Skeletal muscle satellite cell (primary cell): Measurements from ENCODE around the gene SCGB1D4.

ENCODE experiments used
- H3K27me3 ChIP-seq: 2 replicates; pipeline ENCODE4 v1.7.0; 2013; ENCODE audit warnings: low read length; ENCODE audit not compliant: control insufficient read depth, insufficient read depth
- H3K36me3 ChIP-seq: 2 replicates; pipeline ENCODE4 v1.7.0; 2013; ENCODE audit warnings: mild to moderate bottlenecking, control low read depth, low read length; ENCODE audit not compliant: insufficient read depth
- H3K4me1 ChIP-seq: 2 replicates; pipeline ENCODE4 v1.7.0; 2013; ENCODE audit warnings: low read length; ENCODE audit not compliant: control insufficient read depth, insufficient read depth
- H3K4me2 ChIP-seq: 2 replicates; pipeline ENCODE4 v1.7.0; 2013; ENCODE audit warnings: mild to moderate bottlenecking, low read length
- H3K4me3 ChIP-seq: 2 replicates; pipeline ENCODE4 v1.7.0; 2013; ENCODE audit warnings: low read length
- H3K9ac ChIP-seq: 2 replicates; pipeline ENCODE4 v1.7.0; 2013; ENCODE audit warnings: mild to moderate bottlenecking, low read depth, low read length, moderate library complexity
- H3K9me3 ChIP-seq: replicated peaks from 2 replicates; pipeline ENCODE4 v1.7.0; 2013; ENCODE audit warnings: mild to moderate bottlenecking, control low read depth, low read length

Gene SCGB1D4

GRCh38 chr11:62273284-62273683, 25.6 kb downstream of the SCGB1D4 start:
- peaks cover 27% of the 10 kb centered on the region for H3K27me3 ChIP-seq
- no peak overlapping the region for H3K4me2 ChIP-seq
- H3K36me3 ChIP-seq, result no peaks in the 10 kb centered on the region
- no peak overlapping the region for H3K4me3 ChIP-seq
- no peaks in the 10 kb centered on the region for H3K4me1 ChIP-seq
- no peaks in the 10 kb centered on the region for H3K9me3 ChIP-seq
- H3K9ac ChIP-seq, result no peak overlapping the region

- Histone ChIP-seq H3K9ac (no peak within 1 kb of the TSS), H3K4me2 (no peak within 1 kb of the TSS), H3K9me3 (no peaks in the 10 kb centered on the region), H3K4me3 (no peak within 1 kb of the TSS), H3K36me3 (no peaks in the 10 kb centered on the region), H3K27me3 (peaks cover 22% of the 10 kb centered on the region), H3K4me1 (peaks cover 10% of the 10 kb centered on the region)
These were observed 29.1 kb downstream of the SCGB1D4 start, which contains the start of gene SCGB2A2 for GRCh38 chr11:62269654-62270278. Gene SCGB2A2 (plus strand): TSS chr11:62270158. CDS start chr11:62270217, 59 bp downstream.

- Histone ChIP-seq H3K4me1 (peaks cover 20% of the 10 kb centered on the region), H3K36me3 (no peaks in the 10 kb centered on the region), H3K27me3 (peaks cover 22% of the 10 kb centered on the region), H3K4me2 (no peak overlapping the region), H3K4me3 (no peak overlapping the region), H3K9me3 (no peaks in the 10 kb centered on the region), H3K9ac (no peak overlapping the region)
These were observed 31.3 kb downstream of the SCGB1D4 start for GRCh38 chr11:62267576-62267975.

- Histone ChIP-seq H3K36me3 (no peaks in the 10 kb centered on the region), H3K4me2 (no peak overlapping the region), H3K4me3 (no peak overlapping the region), H3K9ac (no peak overlapping the region), H3K27me3 (peaks cover 22% of the 10 kb centered on the region), H3K4me1 (peaks cover 20% of the 10 kb centered on the region), H3K9me3 (no peaks in the 10 kb centered on the region)
These were observed 31.8 kb downstream of the SCGB1D4 start for GRCh38 chr11:62267050-62267449.

- Histone ChIP-seq H3K4me3 (no peak overlapping the region), H3K27me3 (peaks cover 25% of the 10 kb centered on the region), H3K4me2 (no peak overlapping the region), H3K4me1 (peaks cover 20% of the 10 kb centered on the region), H3K9ac (no peak overlapping the region), H3K9me3 (no peaks in the 10 kb centered on the region), H3K36me3 (no peaks in the 10 kb centered on the region)
These were observed 32.3 kb downstream of the SCGB1D4 start for GRCh38 chr11:62266558-62266957.

GRCh38 chr11:62264004-62264403, 34.9 kb downstream of the SCGB1D4 start:
- Histone ChIP-seq H3K36me3 (no peaks in the 10 kb centered on the region), H3K9ac (no peak overlapping the region), H3K4me3 (no peak overlapping the region), H3K9me3 (no peaks in the 10 kb centered on the region), H3K4me1 (peaks cover 20% of the 10 kb centered on the region), H3K27me3 (peaks cover 18% of the 10 kb centered on the region), H3K4me2 (no peak overlapping the region)

- Histone ChIP-seq H3K9me3 (no peaks in the 10 kb centered on the region), H3K9ac (no peak overlapping the region), H3K27me3 (peaks cover 14% of the 10 kb centered on the region), H3K4me1 (peaks cover 10% of the 10 kb centered on the region), H3K4me2 (no peak overlapping the region), H3K36me3 (no peaks in the 10 kb centered on the region), H3K4me3 (no peak overlapping the region)
These were observed 38.5 kb downstream of the SCGB1D4 start for GRCh38 chr11:62260261-62260953.

GRCh38 chr11:62256281-62256680, 42.6 kb downstream of the SCGB1D4 start:
- H3K9me3 ChIP-seq, result peaks cover 8% of the 10 kb centered on the region
- H3K4me3 ChIP-seq, result no peak overlapping the region
- H3K27me3 ChIP-seq, result peaks cover 8% of the 10 kb centered on the region
- H3K4me1 ChIP-seq, result no peaks in the 10 kb centered on the region
- H3K4me2 ChIP-seq, result no peak overlapping the region
- H3K9ac ChIP-seq, result no peak overlapping the region
- H3K36me3 ChIP-seq, result no peaks in the 10 kb centered on the region

GRCh38 chr11:62253999-62254542, 44.8 kb downstream of the SCGB1D4 start:
- H3K36me3 ChIP-seq, result no peaks in the 10 kb centered on the region
- no peak overlapping the region for H3K4me2 ChIP-seq
- H3K4me3 ChIP-seq, result no peak overlapping the region
- H3K9me3 ChIP-seq, result peaks cover 8% of the 10 kb centered on the region
- H3K4me1 ChIP-seq, result no peaks in the 10 kb centered on the region
- no peak overlapping the region for H3K9ac ChIP-seq
- H3K27me3 ChIP-seq, result no peaks in the 10 kb centered on the region

GRCh38 chr11:62251698-62252097, 47.2 kb downstream of the SCGB1D4 start:
- H3K4me1 ChIP-seq, result no peaks in the 10 kb centered on the region
- H3K9me3 ChIP-seq, result peaks cover 8% of the 10 kb centered on the region
- no peak overlapping the region for H3K4me3 ChIP-seq
- H3K36me3 ChIP-seq, result no peaks in the 10 kb centered on the region
- no peak overlapping the region for H3K9ac ChIP-seq
- no peaks in the 10 kb centered on the region for H3K27me3 ChIP-seq
- H3K4me2 ChIP-seq, result no peak overlapping the region
